Lower leg skin (tissue), 3 donors: ENCODE results near the gene PUS1.

ENCODE experiments used
- POLR2A ChIP-seq, 2 donors: fragments of 450-650 bp; IDR thresholded peaks; one replicate each; pipeline ENCODE4 v1.6.1; 2016 to 2017; ENCODE audit warnings: antibody characterized with exemption in 2 of 2, mild to moderate bottlenecking in 1 of 2, moderate library complexity in 1 of 2
- TF ChIP-seq, protein P1 (sequence below), 3 donors: fragments of 450-650 bp; IDR thresholded peaks; one replicate each; pipeline ENCODE4 v1.5.1; 2016; ENCODE audit warnings: antibody characterized with exemption in 3 of 3, mild to moderate bottlenecking in 3 of 3, moderate library complexity in 2 of 3

GRCh38 chr12:131920157-131920508 lies 8.9 kb upstream of the PUS1 start:
- TF ChIP-seq POLR2A (IDR thresholded peaks at IDR 0.05), result no peak
- TF ChIP-seq, protein P1, sequence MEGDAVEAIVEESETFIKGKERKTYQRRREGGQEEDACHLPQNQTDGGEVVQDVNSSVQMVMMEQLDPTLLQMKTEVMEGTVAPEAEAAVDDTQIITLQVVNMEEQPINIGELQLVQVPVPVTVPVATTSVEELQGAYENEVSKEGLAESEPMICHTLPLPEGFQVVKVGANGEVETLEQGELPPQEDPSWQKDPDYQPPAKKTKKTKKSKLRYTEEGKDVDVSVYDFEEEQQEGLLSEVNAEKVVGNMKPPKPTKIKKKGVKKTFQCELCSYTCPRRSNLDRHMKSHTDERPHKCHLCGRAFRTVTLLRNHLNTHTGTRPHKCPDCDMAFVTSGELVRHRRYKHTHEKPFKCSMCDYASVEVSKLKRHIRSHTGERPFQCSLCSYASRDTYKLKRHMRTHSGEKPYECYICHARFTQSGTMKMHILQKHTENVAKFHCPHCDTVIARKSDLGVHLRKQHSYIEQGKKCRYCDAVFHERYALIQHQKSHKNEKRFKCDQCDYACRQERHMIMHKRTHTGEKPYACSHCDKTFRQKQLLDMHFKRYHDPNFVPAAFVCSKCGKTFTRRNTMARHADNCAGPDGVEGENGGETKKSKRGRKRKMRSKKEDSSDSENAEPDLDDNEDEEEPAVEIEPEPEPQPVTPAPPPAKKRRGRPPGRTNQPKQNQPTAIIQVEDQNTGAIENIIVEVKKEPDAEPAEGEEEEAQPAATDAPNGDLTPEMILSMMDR (IDR thresholded peaks at IDR 0.05), result no peak
